Neural progenitor cell (in vitro differentiated cells): ENCODE data around the gene MVD.

Experiments used
- EZH2 ChIP-seq: fragments of 200-600 bp; sonication (generic); IDR thresholded peaks from 2 replicates; pipeline ENCODE4 v1.6.1; 2017; ENCODE audit warnings: antibody characterized with exemption, mild to moderate bottlenecking, moderate library complexity
- EZH2phosphoT487 ChIP-seq: fragments of 200-600 bp; sonication (generic); IDR thresholded peaks from 2 replicates; pipeline ENCODE4 v1.6.1; 2017; ENCODE audit warnings: antibody characterized with exemption
- TF ChIP-seq, protein P1 (sequence below): fragments of 200-600 bp; sonication (generic); IDR thresholded peaks from 2 replicates; pipeline ENCODE4 v1.5.1; 2017; ENCODE audit warnings: antibody characterized with exemption, mild to moderate bottlenecking

DNA sequence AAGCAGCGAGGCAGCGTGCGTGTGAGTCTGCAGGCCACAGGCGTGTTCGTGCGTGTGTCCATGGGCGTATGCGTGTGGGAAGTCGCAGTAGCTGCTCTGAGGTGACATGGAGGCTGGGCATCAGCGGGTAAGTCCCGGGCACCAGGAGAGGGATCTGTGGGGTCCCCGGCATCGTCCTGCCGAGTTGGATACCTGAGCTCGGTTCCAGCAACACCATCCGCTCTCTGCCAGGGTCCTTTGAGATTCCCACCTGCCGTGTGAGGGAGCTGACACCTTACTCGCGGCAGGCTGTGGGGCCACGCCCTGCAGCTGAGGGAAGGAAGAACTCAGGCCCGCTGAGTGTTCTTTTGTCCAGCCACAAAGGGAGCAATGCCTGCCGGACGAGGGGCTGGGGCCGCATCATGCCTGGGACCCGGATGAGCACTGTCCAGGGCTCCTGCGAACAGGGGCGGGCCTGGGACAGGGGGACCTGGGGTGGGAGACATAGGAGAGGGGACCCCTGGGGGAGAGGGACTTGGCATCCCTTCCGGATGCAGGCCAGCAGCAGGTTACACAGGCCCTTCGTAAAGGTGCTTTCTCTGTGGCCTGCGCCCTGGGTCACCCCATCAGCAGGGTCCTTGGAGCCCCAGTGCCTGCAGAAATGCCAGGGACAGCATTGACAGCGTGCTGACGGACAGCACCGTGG is 28.4 kb upstream of the MVD start:
- TF ChIP-seq EZH2 (no peak), EZH2phosphoT487 (no peak)
- TF ChIP-seq, protein P1, sequence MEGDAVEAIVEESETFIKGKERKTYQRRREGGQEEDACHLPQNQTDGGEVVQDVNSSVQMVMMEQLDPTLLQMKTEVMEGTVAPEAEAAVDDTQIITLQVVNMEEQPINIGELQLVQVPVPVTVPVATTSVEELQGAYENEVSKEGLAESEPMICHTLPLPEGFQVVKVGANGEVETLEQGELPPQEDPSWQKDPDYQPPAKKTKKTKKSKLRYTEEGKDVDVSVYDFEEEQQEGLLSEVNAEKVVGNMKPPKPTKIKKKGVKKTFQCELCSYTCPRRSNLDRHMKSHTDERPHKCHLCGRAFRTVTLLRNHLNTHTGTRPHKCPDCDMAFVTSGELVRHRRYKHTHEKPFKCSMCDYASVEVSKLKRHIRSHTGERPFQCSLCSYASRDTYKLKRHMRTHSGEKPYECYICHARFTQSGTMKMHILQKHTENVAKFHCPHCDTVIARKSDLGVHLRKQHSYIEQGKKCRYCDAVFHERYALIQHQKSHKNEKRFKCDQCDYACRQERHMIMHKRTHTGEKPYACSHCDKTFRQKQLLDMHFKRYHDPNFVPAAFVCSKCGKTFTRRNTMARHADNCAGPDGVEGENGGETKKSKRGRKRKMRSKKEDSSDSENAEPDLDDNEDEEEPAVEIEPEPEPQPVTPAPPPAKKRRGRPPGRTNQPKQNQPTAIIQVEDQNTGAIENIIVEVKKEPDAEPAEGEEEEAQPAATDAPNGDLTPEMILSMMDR: no peak
